Heart left ventricle (tissue), 16 donors: ENCODE measurements around the gene MRPL23. TPM values are rescaled to one million over a fixed set of nuclear protein-coding genes. Genes with fewer than 3 reads are reported as not detected.

Experiments used
- ATAC-seq, 4 donors: fragments of 200-7000 bp; cut with Tn5 transposase; one replicate each; pipeline ENCODE4 v1.9.1; 2020 to 2022; ENCODE audit warnings: moderate library complexity in 4 of 4, mild to moderate bottlenecking in 3 of 4, moderate number of reproducible peaks in 1 of 4
- DNase-seq, 5 donors: peaks; one replicate each; pipeline ENCODE4 v3.0.0-alpha.2; 2020
- H3K27ac ChIP-seq, 12 donors: fragments of 200-600 bp; sonication (generic) in 4 of 12; one replicate each; pipeline versions ENCODE4 v1.5.0 to v1.8.0; 2016 to 2022; ENCODE audit warnings: mild to moderate bottlenecking in 2 of 12
- H3K27me3 ChIP-seq, 9 donors: fragments of 200-600 bp; sonication (generic) in 2 of 9; one replicate each; pipeline versions ENCODE4 v1.5.1 to v1.8.0; 2016 to 2022; ENCODE audit warnings: mild to moderate bottlenecking in 3 of 9
- H3K36me3 ChIP-seq, 9 donors: fragments of 200-600 bp; sonication (generic) in 2 of 9; one replicate each; pipeline versions ENCODE4 v1.5.0 to v1.8.0; 2018 to 2022; ENCODE audit warnings: mild to moderate bottlenecking in 2 of 9
- H3K4me1 ChIP-seq, 12 donors: fragments of 200-600 bp; sonication (generic) in 4 of 12; one replicate each; pipeline versions ENCODE4 v1.5.0 to v1.8.0; 2016 to 2022; ENCODE audit warnings: mild to moderate bottlenecking in 3 of 12
- H3K4me3 ChIP-seq, 12 donors: fragments of 200-600 bp; sonication (generic) in 4 of 12; one replicate each; pipeline versions ENCODE4 v1.5.0 to v1.8.0; 2017 to 2022; ENCODE audit warnings: mild to moderate bottlenecking in 9 of 12, moderate library complexity in 4 of 12
- H3K9me3 ChIP-seq, 12 donors: fragments of 200-600 bp; sonication (generic) in 4 of 12; one replicate each; pipeline versions ENCODE4 v1.5.0 to v1.8.0; 2016 to 2022; ENCODE audit warnings: mild to moderate bottlenecking in 1 of 12
- POLR2A ChIP-seq, 2 donors: fragments of 450-650 bp; IDR thresholded peaks; one replicate each; pipeline ENCODE4 v1.6.1; 2017; ENCODE audit warnings: antibody characterized with exemption in 2 of 2, mild to moderate bottlenecking in 2 of 2, moderate library complexity in 2 of 2
- WGBS, 4 donors: extraction: QIAGEN DNeasy Blood & Tissue Kit in 2 of 4; methylation state at CpG; one replicate each; pipeline versions ENCODE4 v1.1.5 to v1.1.7; 2013 to 2018; 5-methylcytosine and 5-hydroxymethylcytosine counted together
- intact Hi-C, 10 donors: fragments of 100-400 bp; cut with DNase I; formaldehyde crosslinking; loops; one replicate each; pipeline versions ENCODE4 v1.11.1 to v1.14.2; 2022
- polyA plus RNA-seq, 2 donors: library from polyadenylated mRNA; stranded (reverse); fragments of 200-250 nt; gene quantifications; one replicate each; pipeline ENCODE4 v1.2.3, GENCODE V29; 2013
- total RNA-seq, 9 donors: library from RNA; depleted of rRNA in 2 of 9; stranded (reverse); fragments of >200 nt in 2 of 9; fragmentation: NEBNext Ultra II Directional in 3 of 9; extraction: Animal tissue kit (Norgen Biotek cat#: 25700) in 3 of 9; gene quantifications; one replicate each; pipeline versions ENCODE4 v1.1.0 to v1.2.4, GENCODE V29; 2016 to 2023
- TF ChIP-seq, protein P1 (sequence below), 12 donors: fragments of 200-600 bp; sonication (generic) in 4 of 12; IDR thresholded peaks; one replicate each; pipeline versions ENCODE4 v1.5.0 to v1.8.0; 2018 to 2022; ENCODE audit warnings: antibody characterized with exemption in 12 of 12, mild to moderate bottlenecking in 5 of 12
- donor health status: ischemic (EF 13 %, LVEDD 7.1; RV severe dilation, severe dysfunction).
- donor health status: healthy with polysubstance abuse.
- donor health status: DM: no; HTN: yes; CAD: no.
- donor health status: DM: no; HTN: no; CAD: no.
- donor health status: ischemic (EF 25% LVEDD 6.9; RV normal size, moderate dysfunction).
- donor health status: ischemic (EF 25% LVEDD 5.7; RV mildly dilated, moderate dysfunction).
- donor health status: healthy.
- donor health status: DM: yes; HTN: yes; CAD: no.
- donor health status: ischemic (EF 35%, LVEDD 5.7; RV mildly dilated, moderate dysfunction).
- donor health status: nonischemic (EF 11% LVEDD 7.7; RV severe dilation, severe dysfunction).
- donor health status: DM: yes; HTN: yes; CAD: no.
- donor health status: PGD.
- donor health status: ischemic (EF 29% LVEDD 5.4; RV normal size, mild dysfunction).
- donor health status: nonischemic (EF 23%, LVEDD 6.1; RV moderate dilation, normal function).

MRPL23 gene
- total and polyA plus RNA-seq, 11 donors, result 44.0 to 183 (median 93.3) TPM

DNA sequence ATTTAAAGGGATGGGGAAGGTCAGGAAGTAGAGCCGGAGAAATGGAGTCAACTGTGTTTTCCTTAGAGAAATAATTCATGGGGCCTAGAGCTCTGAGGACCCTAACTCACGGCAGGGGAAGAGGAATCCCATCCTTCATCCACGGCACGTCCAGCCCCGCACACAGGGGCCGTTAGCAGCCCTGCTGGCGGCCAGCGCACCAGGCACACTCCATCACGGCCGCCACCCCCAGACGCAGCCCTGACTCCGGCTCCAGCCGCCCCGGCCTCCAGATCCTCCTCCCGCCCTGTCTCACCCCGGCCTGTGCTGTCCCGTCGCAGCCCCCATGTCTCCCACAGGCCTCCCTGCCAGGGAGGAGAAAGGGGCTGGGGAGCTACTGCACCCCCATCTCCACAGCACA is 11.2 kb downstream of the MRPL23 start:
- ATAC-seq (no peak), DNase-seq (no peak)
- TF ChIP-seq, protein P1, sequence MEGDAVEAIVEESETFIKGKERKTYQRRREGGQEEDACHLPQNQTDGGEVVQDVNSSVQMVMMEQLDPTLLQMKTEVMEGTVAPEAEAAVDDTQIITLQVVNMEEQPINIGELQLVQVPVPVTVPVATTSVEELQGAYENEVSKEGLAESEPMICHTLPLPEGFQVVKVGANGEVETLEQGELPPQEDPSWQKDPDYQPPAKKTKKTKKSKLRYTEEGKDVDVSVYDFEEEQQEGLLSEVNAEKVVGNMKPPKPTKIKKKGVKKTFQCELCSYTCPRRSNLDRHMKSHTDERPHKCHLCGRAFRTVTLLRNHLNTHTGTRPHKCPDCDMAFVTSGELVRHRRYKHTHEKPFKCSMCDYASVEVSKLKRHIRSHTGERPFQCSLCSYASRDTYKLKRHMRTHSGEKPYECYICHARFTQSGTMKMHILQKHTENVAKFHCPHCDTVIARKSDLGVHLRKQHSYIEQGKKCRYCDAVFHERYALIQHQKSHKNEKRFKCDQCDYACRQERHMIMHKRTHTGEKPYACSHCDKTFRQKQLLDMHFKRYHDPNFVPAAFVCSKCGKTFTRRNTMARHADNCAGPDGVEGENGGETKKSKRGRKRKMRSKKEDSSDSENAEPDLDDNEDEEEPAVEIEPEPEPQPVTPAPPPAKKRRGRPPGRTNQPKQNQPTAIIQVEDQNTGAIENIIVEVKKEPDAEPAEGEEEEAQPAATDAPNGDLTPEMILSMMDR (IDR thresholded peaks at IDR 0.05), result no peak
- TF ChIP-seq POLR2A (IDR thresholded peaks at IDR 0.05), result no peak
- H3K9me3 ChIP-seq, result no peaks in the 10 kb centered on the region
- no peaks in the 10 kb centered on the region for H3K36me3 ChIP-seq
- no peak overlapping the region for H3K4me3 ChIP-seq
- H3K27ac ChIP-seq, result no peak overlapping the region
- no peaks in the 10 kb centered on the region for H3K27me3 ChIP-seq
- no peaks in the 10 kb centered on the region for H3K4me1 ChIP-seq
- intact Hi-C loops, result no loop called here
- no CpG with 5 or more reads among the region's 18 CpGs for WGBS, 4 donors

DNA sequence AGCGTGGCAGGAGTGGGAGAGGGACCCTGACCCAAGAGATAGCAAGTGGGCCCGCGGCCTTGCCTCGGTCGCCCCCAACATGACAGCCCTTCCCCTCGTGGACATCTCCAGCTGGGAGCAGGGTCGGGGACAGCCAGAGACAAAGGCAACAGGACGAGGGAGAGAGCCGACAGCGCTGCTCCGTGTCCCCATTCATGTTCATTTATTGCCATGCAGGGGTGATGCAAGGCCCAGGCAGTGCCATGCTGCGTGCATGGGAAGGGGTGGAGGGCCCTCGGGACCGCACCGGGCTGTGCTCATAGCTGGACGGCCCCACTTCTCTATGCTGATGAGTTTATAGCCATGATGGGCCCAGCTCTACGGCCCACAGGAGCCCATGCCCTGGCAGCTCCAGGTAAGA is 12.7 kb downstream of the MRPL23 start:
- Histone ChIP-seq H3K27me3 (no peaks in the 10 kb centered on the region), H3K4me1 (no peaks in the 10 kb centered on the region), H3K4me3 (no peak overlapping the region), H3K9me3 (no peaks in the 10 kb centered on the region), H3K36me3 (no peaks in the 10 kb centered on the region), H3K27ac (no peak overlapping the region)
- peak in 2 of 5 donors; percentile 4 to 15 for DNase-seq
- WGBS, 4 donors, result 92% methylated on average over 6 of the region's 17 CpGs; no CpG with 5 or more reads in 2 of the 4 donors
- intact Hi-C loops, result no loop called here
- no peak for ATAC-seq
- TF ChIP-seq, protein P1 (IDR thresholded peaks at IDR 0.05), result no peak
- TF ChIP-seq POLR2A (IDR thresholded peaks at IDR 0.05), result no peak

DNA sequence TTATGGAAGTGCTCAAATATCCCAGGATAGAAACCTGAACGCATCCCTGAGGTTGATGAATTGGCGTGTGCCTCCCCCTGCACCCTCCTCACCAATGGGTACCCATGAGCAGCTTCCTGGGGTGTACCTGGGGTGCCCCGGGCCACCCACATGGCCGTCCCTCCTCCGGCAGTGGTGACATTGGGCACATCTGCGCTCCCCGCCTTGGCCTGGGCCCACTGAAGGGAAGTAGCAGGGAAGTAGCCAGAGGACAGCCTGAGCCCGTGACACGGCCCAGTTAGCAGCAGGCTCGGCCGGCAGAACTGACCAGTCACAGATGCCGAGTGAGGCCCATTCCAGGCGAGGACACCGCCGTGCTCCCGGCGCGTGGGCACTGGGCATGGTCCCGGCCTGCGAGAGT is 16.7 kb downstream of the MRPL23 start:
- no peaks in the 10 kb centered on the region for H3K36me3 ChIP-seq
- DNase-seq, result peak in 2 of 5 donors; percentile 4 to 7

DNA sequence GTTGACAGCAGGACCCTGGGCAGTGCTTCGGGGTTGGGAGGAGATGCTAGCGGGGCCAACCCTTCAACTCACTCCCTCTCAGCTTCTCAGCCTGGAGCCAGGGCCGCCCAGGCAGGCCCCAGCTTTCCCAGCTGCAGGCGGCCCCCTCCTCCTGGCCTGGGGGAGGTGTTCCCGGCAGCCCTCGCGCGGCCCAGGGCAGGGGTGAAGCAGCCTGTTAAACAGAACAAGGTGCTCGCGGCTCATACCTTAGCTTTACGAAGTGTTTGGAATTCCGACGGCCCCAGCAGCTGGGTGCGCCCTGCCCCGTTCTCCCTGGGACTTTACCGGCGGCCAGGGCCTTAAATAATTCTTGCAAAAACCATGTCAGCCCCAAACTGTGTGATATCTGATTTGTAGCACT is 17.2 kb downstream of the MRPL23 start:
- no peaks in the 10 kb centered on the region for H3K36me3 ChIP-seq
- no peaks in the 10 kb centered on the region for H3K27me3 ChIP-seq
- no peaks in the 10 kb centered on the region for H3K9me3 ChIP-seq
- TF ChIP-seq POLR2A (IDR thresholded peaks at IDR 0.05), result no peak
- TF ChIP-seq, protein P1 (IDR thresholded peaks at IDR 0.05), result no peak
- no CpG with 5 or more reads among the region's 17 CpGs for WGBS, 4 donors
- no peak for DNase-seq
- ATAC-seq, result no peak
- H3K4me1 ChIP-seq, result no peaks in the 10 kb centered on the region
- no peak overlapping the region for H3K4me3 ChIP-seq
- intact Hi-C loops, result no loop called here
- no peak overlapping the region for H3K27ac ChIP-seq

More for the DNA sequence above, 16.7 kb downstream of the MRPL23 start:
- TF ChIP-seq, protein P1 (IDR thresholded peaks at IDR 0.05), result no peak
- no peak for TF ChIP-seq POLR2A (IDR thresholded peaks at IDR 0.05)
- no peaks in the 10 kb centered on the region for H3K27me3 ChIP-seq
- no peak overlapping the region for H3K4me3 ChIP-seq
- no peak for ATAC-seq
- 92 to 98% methylated on average over 6 of the region's 20 CpGs; no CpG with 5 or more reads in 2 of the 4 donors for WGBS, 4 donors
- H3K9me3 ChIP-seq, result no peaks in the 10 kb centered on the region
- no peaks in the 10 kb centered on the region for H3K4me1 ChIP-seq
- no peak overlapping the region for H3K27ac ChIP-seq
- intact Hi-C loops, result no loop called here
